Glutamatergic neuron (in vitro differentiated cells): ENCODE measurements around the gene DNAJC21. TPM values are rescaled to one million over a fixed set of nuclear protein-coding genes. Genes with fewer than 3 reads are reported as not detected.
A peak's percentile ranks its signal among the peaks of the same experiment; 100 is the strongest.
"Not testable (repeated sequence)": the region's sequence is repeated elsewhere in the genome, so short reads cannot be mapped to it uniquely, and the experiment has no call there.

Experiments used
- DNase-seq: peaks from one replicate; pipeline ENCODE4 v3.0.0; 2022
- H3K27ac Mint-ChIP-seq: one replicate; pipeline ENCODE4 v1.8.0; 2020; ENCODE audit warnings: mild to moderate bottlenecking, mixed read lengths, inconsistent platforms; ENCODE audit not compliant: unreplicated experiment
- H3K27me3 Mint-ChIP-seq: one replicate; pipeline ENCODE4 v1.8.0; 2020; ENCODE audit warnings: mild to moderate bottlenecking, moderate library complexity, mixed read lengths, inconsistent platforms; ENCODE audit not compliant: unreplicated experiment
- H3K36me3 Mint-ChIP-seq: one replicate; pipeline ENCODE4 v1.8.0; 2020; ENCODE audit warnings: mild to moderate bottlenecking, mixed read lengths, inconsistent platforms; ENCODE audit not compliant: unreplicated experiment
- H3K4me1 Mint-ChIP-seq: one replicate; pipeline ENCODE4 v1.8.0; 2020; ENCODE audit warnings: mild to moderate bottlenecking, low read depth, mixed read lengths, inconsistent platforms; ENCODE audit not compliant: unreplicated experiment
- H3K4me3 Mint-ChIP-seq: one replicate; pipeline ENCODE4 v1.8.0; 2020; ENCODE audit warnings: mild to moderate bottlenecking, mixed read lengths, inconsistent platforms; ENCODE audit not compliant: unreplicated experiment
- H3K9me3 Mint-ChIP-seq: one replicate; pipeline ENCODE4 v1.8.0; 2020; ENCODE audit warnings: mild to moderate bottlenecking, moderate library complexity, mixed read lengths, inconsistent platforms; ENCODE audit not compliant: unreplicated experiment
- total RNA-seq: library from RNA; stranded (reverse); fragmentation: NEBNext Ultra II Directional; extraction: Animal tissue kit (Norgen Biotek cat#: 25700); gene quantifications from one replicate; pipeline ENCODE4 v1.2.1, GENCODE V29; 2021; ENCODE audit not compliant: unreplicated experiment
- TF ChIP-seq, protein P1 (sequence below): fragments of 200-600 bp; sonication (generic); IDR thresholded peaks from one replicate; pipeline ENCODE4 v1.5.0; 2021; ENCODE audit not compliant: partially characterized antibody, unreplicated experiment

Gene DNAJC21
- total RNA-seq, 1 donor from 2014 or later: 28.6 TPM

DNA sequence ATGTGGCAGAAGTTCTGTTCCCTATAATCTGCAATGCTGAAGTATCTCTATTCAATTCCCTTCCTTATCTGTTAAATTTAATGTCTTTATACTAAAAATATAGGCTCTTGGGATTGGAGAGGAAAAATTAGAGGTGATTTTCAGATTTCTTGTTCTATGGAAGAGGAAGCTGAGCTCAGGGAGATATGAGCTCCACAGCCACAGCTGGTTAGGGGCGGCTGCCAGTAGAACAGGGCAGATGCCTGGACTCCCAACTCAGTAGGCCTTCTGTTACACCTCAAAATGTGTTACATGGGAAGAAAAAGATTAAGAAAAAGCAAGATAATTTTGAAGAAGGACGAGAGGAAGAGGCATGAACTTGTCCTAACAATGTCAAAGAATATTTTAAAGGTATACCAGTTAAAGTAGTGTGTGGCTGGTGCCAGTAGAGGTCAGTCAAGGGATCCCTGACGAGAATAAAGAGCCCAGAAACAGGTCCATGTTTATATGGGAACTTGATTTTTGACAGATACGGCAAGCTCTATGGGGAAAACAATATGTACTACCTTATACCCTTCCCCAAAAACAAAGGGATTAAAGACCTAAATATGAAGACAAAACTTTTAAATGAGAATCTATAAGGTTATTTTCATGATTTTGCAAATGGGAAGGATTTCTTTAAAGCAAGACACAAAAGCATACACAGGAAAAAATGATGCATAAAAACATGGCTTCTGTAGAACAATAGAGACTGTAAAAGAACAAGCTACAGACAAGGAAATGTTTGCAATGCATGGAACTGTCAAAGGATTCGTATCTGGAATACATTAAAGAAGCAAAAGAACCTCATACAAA lies 28.7 kb downstream of the DNAJC21 start:
- no peaks in the 10 kb centered on the region for H3K27me3 Mint-ChIP-seq
- H3K27ac Mint-ChIP-seq: no peak overlapping the region
- H3K4me3 Mint-ChIP-seq: no peak overlapping the region
- H3K9me3 Mint-ChIP-seq: no peaks in the 10 kb centered on the region
- TF ChIP-seq, protein P1, sequence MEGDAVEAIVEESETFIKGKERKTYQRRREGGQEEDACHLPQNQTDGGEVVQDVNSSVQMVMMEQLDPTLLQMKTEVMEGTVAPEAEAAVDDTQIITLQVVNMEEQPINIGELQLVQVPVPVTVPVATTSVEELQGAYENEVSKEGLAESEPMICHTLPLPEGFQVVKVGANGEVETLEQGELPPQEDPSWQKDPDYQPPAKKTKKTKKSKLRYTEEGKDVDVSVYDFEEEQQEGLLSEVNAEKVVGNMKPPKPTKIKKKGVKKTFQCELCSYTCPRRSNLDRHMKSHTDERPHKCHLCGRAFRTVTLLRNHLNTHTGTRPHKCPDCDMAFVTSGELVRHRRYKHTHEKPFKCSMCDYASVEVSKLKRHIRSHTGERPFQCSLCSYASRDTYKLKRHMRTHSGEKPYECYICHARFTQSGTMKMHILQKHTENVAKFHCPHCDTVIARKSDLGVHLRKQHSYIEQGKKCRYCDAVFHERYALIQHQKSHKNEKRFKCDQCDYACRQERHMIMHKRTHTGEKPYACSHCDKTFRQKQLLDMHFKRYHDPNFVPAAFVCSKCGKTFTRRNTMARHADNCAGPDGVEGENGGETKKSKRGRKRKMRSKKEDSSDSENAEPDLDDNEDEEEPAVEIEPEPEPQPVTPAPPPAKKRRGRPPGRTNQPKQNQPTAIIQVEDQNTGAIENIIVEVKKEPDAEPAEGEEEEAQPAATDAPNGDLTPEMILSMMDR: peak; percentile 49
- H3K4me1 Mint-ChIP-seq: peaks cover 4% of the 10 kb centered on the region
- no peaks in the 10 kb centered on the region for H3K36me3 Mint-ChIP-seq
- DNase-seq: no peak

DNA sequence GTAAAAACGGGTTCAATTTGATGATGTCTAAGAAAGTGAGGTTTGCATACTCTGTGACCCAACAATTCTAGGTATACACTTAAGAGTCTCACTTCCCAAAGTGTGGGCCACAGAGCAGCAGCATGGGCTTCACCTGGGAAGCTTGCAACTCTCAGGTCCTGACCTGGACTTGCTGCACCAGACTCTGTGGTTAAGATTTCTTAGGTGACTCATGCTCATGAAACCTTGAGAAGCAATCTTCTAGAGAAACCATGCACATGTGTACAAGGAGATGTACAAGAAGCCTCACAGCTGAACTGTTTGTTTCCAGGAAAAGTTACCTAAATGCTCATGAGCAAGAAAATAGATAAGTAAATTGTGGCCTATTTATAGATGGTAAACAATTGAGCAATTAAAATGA lies 30.0 kb downstream of the DNAJC21 start:
- Mint-ChIP-seq H3K4me1 (peaks cover 4% of the 10 kb centered on the region), H3K27ac (no peak overlapping the region), H3K36me3 (no peaks in the 10 kb centered on the region), H3K9me3 (no peaks in the 10 kb centered on the region), H3K27me3 (no peaks in the 10 kb centered on the region), H3K4me3 (no peak overlapping the region)
- TF ChIP-seq, protein P1: no peak
- no peak for DNase-seq

GRCh38 chr5:34967540-34967939 lies 38.2 kb downstream of the DNAJC21 start:
- TF ChIP-seq, protein P1: no peak
- DNase-seq: no peak
- Mint-ChIP-seq H3K4me1 (no peaks in the 10 kb centered on the region), H3K27ac (no peak overlapping the region), H3K9me3 (peaks cover 4% of the 10 kb centered on the region), H3K27me3 (no peaks in the 10 kb centered on the region), H3K36me3 (peaks cover 9% of the 10 kb centered on the region), H3K4me3 (no peak overlapping the region)

DNA sequence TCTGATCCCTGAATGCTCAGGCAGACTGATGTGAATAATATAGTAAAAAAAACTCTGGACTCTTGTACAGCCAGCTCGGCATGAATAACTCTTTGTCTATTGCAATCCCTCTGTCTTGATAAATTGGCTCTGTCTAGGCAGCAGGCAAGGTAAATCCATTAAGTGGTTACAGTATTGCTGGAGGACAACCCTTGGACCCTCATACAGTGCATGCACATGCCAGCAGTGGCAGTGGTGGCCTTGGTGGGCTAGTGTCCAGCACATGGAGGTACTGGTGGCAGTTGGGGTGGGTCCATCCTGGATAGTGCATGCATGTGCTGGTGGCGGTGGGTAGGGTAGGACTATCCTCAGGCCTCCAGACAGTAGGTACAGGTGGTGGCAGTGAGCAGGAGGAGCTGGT lies 38.9 kb downstream of the DNAJC21 start:
- Mint-ChIP-seq H3K4me3 (no peak overlapping the region), H3K9me3 (peaks cover 4% of the 10 kb centered on the region), H3K27ac (no peak overlapping the region), H3K36me3 (peaks cover 9% of the 10 kb centered on the region), H3K4me1 (no peaks in the 10 kb centered on the region), H3K27me3 (no peaks in the 10 kb centered on the region)
- no peak for DNase-seq
- TF ChIP-seq, protein P1: no peak

GRCh38 chr5:34970552-34970951 lies 41.2 kb downstream of the DNAJC21 start:
- no peak overlapping the region for H3K4me3 Mint-ChIP-seq
- H3K27me3 Mint-ChIP-seq: no peaks in the 10 kb centered on the region
- peaks cover 4% of the 10 kb centered on the region for H3K36me3 Mint-ChIP-seq
- DNase-seq: no peak
- TF ChIP-seq, protein P1: no peak
- no peak overlapping the region for H3K27ac Mint-ChIP-seq
- peaks cover 2% of the 10 kb centered on the region for H3K9me3 Mint-ChIP-seq
- no peaks in the 10 kb centered on the region for H3K4me1 Mint-ChIP-seq

- not testable (repeated sequence) for DNase-seq, H3K4me3 Mint-ChIP-seq, H3K9me3 Mint-ChIP-seq, H3K36me3 Mint-ChIP-seq, H3K27me3 Mint-ChIP-seq, H3K4me1 Mint-ChIP-seq, H3K27ac Mint-ChIP-seq
Measured at GRCh38 chr5:34971655-34972054, 42.3 kb downstream of the DNAJC21 start.
